Endothelial cell (in vitro differentiated cells): ENCODE measurements around the gene VASH1. TPM values are rescaled to one million over a fixed set of nuclear protein-coding genes. Genes with fewer than 3 reads are reported as not detected.

Experiments used
- DNase-seq: peaks from one replicate; pipeline ENCODE4 v3.0.0; 2021; ENCODE audit warnings: low spot score
- H3K27ac Mint-ChIP-seq: one replicate; pipeline ENCODE4 v1.8.0; 2021; ENCODE audit warnings: mixed read lengths, inconsistent platforms; ENCODE audit not compliant: unreplicated experiment
- H3K27me3 Mint-ChIP-seq: one replicate; pipeline ENCODE4 v1.8.0; 2021; ENCODE audit warnings: mild to moderate bottlenecking, moderate library complexity, mixed read lengths, inconsistent platforms; ENCODE audit not compliant: unreplicated experiment
- H3K36me3 Mint-ChIP-seq: one replicate; pipeline ENCODE4 v1.8.0; 2021; ENCODE audit warnings: mild to moderate bottlenecking, low read depth, mixed read lengths, inconsistent platforms; ENCODE audit not compliant: unreplicated experiment
- H3K4me1 Mint-ChIP-seq: one replicate; pipeline ENCODE4 v1.8.0; 2021; ENCODE audit warnings: mild to moderate bottlenecking, mixed read lengths, inconsistent platforms; ENCODE audit not compliant: unreplicated experiment
- H3K4me3 Mint-ChIP-seq: one replicate; pipeline ENCODE4 v1.8.0; 2021; ENCODE audit warnings: mild to moderate bottlenecking, mixed read lengths, inconsistent platforms; ENCODE audit not compliant: unreplicated experiment
- H3K9me3 Mint-ChIP-seq: one replicate; pipeline ENCODE4 v1.8.0; 2021; ENCODE audit warnings: mixed read lengths, inconsistent platforms; ENCODE audit not compliant: unreplicated experiment
- total RNA-seq: library from RNA; stranded (reverse); fragmentation: NEBNext Ultra II Directional; extraction: Animal tissue kit (Norgen Biotek cat#: 25700); gene quantifications from one replicate; pipeline ENCODE4 v1.2.1, GENCODE V29; 2021; ENCODE audit not compliant: unreplicated experiment
- TF ChIP-seq, protein P1 (sequence below): fragments of 200-600 bp; sonication (generic); IDR thresholded peaks from one replicate; pipeline ENCODE4 v1.5.0; 2021; ENCODE audit warnings: antibody characterized with exemption; ENCODE audit not compliant: unreplicated experiment

The VASH1 gene
- total RNA-seq, 1 donor from 2014 or later: 166 TPM

DNA sequence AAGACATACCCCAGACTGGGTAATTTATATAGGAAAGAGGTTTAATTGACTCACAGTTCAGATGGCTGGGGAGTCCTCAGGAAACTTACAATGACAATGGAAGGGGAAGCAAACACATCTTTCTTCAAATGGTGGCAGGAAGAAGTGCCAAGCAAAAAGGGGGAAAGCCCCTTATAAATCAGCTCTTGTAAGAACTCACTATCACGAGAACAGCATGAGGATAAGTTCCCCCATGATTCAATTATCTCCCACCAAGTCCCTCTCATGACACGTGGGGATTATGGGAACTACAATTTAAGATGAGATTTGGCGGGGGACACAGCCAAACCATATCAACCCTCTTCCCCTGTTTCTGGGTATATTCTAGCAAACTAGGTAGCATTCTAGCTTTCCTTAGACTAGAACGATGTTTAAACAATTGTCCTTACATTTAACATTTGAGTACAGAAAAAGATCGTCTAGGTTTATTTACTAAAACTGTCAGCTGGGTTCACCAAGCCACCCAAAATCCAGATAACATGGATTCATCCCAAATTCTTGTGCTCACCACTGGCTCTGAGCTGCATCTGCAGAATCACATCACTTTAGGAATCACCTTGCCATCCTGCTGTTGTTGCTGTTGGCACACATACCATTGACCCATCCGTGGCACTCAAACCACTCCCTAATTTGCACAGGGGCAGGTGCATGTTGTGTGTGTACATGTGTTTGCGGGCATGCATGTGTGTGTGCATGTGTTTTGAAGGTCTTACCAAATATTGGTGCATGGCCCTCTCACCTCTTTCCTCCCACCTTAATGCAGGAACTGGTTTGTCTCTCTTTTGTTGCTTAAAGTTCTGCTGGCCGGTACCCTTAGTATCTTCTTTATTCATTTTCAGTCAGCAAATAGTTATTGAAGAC, 36.4 kb upstream of the VASH1 start:
- TF ChIP-seq, protein P1, sequence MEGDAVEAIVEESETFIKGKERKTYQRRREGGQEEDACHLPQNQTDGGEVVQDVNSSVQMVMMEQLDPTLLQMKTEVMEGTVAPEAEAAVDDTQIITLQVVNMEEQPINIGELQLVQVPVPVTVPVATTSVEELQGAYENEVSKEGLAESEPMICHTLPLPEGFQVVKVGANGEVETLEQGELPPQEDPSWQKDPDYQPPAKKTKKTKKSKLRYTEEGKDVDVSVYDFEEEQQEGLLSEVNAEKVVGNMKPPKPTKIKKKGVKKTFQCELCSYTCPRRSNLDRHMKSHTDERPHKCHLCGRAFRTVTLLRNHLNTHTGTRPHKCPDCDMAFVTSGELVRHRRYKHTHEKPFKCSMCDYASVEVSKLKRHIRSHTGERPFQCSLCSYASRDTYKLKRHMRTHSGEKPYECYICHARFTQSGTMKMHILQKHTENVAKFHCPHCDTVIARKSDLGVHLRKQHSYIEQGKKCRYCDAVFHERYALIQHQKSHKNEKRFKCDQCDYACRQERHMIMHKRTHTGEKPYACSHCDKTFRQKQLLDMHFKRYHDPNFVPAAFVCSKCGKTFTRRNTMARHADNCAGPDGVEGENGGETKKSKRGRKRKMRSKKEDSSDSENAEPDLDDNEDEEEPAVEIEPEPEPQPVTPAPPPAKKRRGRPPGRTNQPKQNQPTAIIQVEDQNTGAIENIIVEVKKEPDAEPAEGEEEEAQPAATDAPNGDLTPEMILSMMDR: no peak
- Mint-ChIP-seq H3K4me3 (no peak overlapping the region), H3K27ac (no peak overlapping the region), H3K36me3 (peaks cover 4% of the 10 kb centered on the region), H3K9me3 (no peaks in the 10 kb centered on the region), H3K4me1 (peaks cover 40% of the 10 kb centered on the region), H3K27me3 (peaks cover 3% of the 10 kb centered on the region)
- DNase-seq: no peak

GRCh38 chr14:76726551-76726970, 34.7 kb upstream of the VASH1 start:
- no peak for DNase-seq
- Mint-ChIP-seq H3K27ac (no peak overlapping the region), H3K36me3 (peaks cover 4% of the 10 kb centered on the region), H3K9me3 (no peaks in the 10 kb centered on the region), H3K27me3 (peaks cover 3% of the 10 kb centered on the region), H3K4me1 (peaks cover 31% of the 10 kb centered on the region), H3K4me3 (no peak overlapping the region)
- TF ChIP-seq, protein P1: no peak

DNA sequence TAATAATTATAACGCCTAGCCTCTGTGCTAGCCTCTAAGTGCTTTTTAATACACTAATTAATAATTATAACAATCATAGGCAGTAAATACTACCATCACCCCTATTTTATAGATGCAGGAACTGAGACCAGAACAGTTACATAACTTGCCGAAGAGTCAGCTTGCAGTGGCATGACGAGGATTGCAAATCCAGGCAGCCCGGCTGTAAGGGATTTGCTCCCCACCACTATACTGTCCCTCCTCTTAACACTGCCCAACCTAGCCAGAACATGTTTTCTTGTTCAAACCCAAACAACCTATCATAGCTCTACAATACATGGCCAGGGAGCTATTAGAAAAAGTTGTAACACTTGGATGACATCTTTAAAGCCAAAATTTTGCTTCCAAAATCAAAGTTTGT, 33.9 kb upstream of the VASH1 start:
- Mint-ChIP-seq H3K27me3 (peaks cover 4% of the 10 kb centered on the region), H3K27ac (no peak overlapping the region), H3K9me3 (no peaks in the 10 kb centered on the region), H3K4me3 (no peak overlapping the region), H3K4me1 (peaks cover 25% of the 10 kb centered on the region), H3K36me3 (peaks cover 4% of the 10 kb centered on the region)
- no peak for DNase-seq
- TF ChIP-seq, protein P1: no peak

GRCh38 chr14:76727901-76728300, 33.4 kb upstream of the VASH1 start:
- Mint-ChIP-seq H3K27ac (no peak overlapping the region), H3K36me3 (peaks cover 4% of the 10 kb centered on the region), H3K9me3 (no peaks in the 10 kb centered on the region), H3K4me1 (peaks cover 25% of the 10 kb centered on the region), H3K27me3 (peaks cover 4% of the 10 kb centered on the region), H3K4me3 (no peak overlapping the region)
- TF ChIP-seq, protein P1: no peak
- no peak for DNase-seq

DNA sequence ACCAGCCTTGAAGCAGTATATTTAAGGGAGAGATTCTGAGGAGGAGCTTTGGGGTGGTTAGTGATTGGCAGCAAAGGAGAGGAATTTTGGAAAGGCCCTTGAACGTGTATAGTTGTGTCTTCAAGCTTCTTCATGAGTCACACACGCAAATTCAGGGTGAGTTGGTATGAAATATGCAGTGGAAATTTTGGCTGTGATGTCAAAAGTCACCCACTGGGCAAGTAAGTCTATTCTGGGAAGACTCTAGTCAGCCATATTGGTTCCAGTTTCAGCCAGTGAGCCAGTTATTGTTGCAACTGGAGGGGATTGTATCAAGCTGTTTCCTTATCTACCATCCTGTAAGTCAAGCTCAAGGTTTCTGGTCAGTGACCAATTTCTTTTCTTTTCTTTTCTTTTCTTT, 32.0 kb upstream of the VASH1 start:
- DNase-seq: no peak
- peak overlapping the region; percentile 35 for H3K4me3 Mint-ChIP-seq
- H3K27me3 Mint-ChIP-seq: peaks cover 5% of the 10 kb centered on the region
- peaks cover 20% of the 10 kb centered on the region for H3K4me1 Mint-ChIP-seq
- H3K9me3 Mint-ChIP-seq: no peaks in the 10 kb centered on the region
- H3K27ac Mint-ChIP-seq: no peak overlapping the region
- peaks cover 4% of the 10 kb centered on the region for H3K36me3 Mint-ChIP-seq
- TF ChIP-seq, protein P1: no peak
